Fibroblast of skin of abdomen (primary cell): ENCODE measurements around the gene PPP6R3.

ENCODE experiments used
- DNase-seq: peaks from one replicate; pipeline ENCODE4 v3.0.0-alpha.2; 2013

Gene PPP6R3

DNA sequence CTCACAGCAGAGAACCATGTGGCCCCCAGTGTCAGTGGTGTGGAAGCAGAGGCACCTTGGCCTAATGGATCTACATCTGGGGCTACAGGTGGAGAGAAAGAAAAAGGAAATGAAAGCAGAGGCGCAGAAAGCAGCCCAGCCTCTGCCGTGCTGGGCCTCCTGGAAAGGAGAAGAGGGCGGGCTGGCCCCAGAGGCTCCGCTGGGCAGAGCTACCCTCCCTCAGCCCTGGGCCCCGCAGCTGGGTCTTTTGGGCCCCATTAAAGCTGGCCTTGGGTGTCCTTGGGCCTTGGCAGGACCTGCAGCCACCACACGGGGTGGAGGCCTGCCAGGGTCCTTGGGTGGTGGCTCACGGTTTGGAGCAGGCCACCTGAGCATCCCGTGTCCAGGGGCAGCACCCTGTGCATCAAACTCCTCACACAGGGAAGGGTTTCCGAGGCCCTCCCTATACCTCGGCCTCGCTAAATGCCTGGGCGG is 192.2 kb downstream of the PPP6R3 start:
- no peak for DNase-seq

DNA sequence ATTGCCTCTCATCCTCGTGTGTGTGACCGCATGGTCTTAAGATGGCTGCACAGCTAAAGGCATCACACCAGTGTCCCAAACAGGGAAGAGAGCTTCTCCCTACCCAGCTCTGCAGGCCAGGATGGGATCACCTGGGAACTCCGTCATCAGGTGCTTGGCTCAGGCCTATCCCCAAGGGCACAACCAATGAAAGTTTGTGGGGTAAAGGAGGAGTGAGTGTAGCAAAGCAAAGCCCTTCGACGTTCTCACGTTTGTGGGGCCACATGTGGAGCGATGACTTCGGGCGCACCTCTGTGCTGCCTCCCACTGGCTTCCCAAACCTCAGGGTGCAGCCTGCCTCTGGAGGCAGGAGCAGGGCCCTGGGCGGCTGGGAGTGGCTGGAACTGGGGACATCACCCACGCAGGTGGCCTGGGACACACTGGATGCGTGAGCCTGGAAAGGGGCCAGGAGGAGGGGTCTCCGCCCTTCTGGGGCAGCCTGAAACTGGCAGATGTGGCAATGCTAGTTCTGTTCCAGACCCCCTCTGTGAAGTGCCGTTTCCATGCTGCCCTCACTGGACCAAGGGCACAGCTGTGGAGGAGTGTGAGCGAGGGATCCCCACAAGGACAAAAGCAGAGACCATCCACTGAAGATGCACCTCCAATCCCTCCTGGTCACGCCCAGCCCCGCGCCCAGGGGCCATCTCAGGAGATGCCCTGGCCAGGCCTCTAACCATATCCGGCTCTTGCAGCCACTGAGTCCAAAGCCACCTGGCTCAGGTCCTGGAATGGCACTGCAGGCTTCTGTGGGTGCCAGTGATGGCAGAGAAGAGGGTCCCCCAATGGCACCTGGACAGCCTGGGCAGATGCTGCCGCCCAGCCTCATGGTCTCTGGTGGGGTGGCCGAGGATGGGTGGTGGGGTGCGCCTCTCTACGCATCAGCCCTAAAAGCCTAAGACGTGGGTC is 193.2 kb downstream of the PPP6R3 start:
- no peak for DNase-seq

DNA sequence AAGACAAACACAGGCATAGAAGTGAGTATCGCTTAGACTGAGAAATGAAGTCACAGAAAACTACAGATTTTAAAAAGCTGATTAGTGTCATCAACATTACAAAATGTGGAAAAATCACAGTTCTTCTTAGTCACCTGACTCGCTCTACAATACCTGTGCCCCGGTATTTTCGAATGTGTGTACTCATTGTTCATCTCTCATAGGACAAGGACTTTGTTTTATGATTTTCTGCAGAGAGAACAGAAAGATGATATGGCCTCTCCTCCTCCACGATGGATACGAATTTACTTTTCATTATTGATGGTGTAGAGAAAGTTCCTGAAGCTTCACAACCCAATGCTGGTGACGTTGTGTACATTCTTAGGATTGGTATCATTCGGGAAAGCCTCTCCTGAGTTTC is 194.4 kb downstream of the PPP6R3 start:
- DNase-seq: no peak

DNA sequence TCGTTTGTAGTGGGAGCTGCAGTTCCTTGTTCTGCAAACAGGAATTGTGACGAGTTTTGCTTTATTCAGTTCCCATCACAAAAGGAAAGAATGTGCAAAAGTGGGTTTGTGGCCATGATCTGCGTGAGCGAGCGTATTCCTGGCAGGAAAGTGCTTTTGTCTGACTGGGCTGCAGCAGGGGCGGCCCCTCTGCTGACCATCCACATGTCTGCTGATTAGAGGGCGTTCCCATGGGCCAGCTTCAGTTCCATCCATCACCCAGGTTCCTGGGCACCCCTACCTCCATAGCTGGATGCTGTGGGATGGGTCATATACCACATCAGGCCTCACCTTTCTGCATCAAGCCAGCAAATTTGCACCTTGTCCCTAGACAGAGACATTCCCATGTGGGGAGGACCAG is 194.9 kb downstream of the PPP6R3 start:
- no peak for DNase-seq

DNA sequence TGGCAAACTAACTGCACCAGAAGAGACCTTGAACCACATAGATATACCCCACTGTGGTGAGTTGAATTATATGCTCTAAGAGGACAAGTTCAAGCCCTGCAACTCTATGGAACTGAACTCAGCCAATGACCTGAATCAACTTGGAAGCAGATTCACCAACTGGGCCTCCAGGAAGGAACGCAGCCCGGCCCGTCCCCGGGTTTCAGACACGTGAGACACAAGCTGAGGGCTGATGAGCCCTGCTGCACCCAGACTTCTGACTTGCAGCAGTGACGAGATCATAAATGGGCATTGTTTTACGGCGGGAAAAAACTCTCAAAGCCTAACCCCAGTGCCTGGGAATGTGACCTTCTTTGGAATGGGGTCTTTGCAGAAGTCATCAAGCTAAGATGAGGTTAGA is 195.3 kb downstream of the PPP6R3 start:
- no peak for DNase-seq

DNA sequence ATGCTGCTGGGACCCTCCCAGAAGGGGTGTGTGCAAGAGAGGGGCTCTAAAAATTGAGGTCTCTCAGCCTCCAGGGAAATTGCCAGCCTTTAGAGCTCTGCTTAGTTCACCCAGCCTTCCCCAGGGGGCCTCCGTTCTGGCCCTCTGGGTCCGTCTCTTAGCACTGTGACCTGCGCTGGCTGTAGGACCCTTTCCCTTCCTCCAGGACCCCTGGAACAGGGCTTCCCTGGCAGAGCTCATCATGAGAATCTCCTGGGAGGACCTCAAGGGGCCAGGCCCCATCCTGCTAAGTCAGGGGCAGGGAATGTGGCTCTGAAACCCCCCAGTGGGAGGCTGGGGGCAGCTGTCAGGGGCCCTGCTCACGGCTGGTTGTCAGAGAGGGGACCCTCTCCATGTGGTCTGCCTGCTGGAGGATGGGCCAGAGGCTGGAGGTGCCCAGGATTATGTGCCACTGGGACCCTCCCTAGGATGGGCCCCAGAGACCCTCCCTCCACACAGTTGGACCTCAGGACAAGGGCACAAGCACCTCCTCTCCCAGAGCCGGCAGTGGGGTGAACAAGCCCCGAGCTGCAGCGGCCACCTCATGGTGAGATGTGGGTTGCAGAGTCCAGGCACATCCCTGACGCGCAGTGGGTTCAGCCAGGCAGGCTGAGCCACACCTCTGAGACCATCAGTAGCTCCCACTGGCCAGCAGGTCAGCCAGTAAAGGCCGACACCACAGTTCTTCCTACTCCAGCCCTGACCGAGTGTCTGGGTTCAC is 196.6 kb downstream of the PPP6R3 start:
- no peak for DNase-seq

DNA sequence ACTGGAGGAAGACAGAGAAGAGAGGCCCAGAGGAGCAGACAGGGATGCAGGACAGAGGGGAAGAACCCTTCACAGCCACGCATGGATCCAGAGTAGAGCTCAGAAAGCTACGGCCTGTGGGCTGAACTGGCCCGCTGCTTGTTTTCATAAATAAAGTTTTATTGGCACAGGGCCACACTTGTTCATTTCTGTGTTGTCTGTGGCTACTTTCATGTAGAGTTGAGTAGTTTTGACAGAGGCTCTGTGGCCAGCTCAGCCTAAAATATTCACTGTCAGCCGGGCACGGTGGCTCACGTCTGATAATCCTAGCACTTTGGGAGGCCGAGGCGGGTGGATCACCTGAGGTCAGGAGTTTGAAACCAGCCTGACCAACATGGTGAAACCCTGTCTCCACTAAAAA is 197.5 kb downstream of the PPP6R3 start:
- no peak for DNase-seq

DNA sequence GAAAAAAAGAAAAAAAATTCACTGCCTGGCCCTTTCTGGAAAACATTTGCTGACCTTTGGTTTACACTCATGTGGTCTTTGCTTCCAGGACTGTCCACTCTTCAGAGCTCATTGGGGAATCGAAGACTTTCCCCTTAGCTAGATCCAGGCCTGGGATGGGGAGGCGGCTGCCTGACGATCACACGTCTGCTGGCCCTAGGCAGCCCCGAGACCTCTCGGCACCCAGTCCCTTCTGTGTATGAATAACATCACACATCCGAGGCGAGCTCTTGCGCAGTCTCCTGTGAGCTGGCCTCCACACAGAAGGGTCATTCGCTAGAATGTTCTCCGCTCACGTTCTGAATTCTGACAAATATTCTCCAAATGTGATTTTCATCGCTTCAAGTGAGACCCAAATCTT is 198.1 kb downstream of the PPP6R3 start:
- DNase-seq: no peak

DNA sequence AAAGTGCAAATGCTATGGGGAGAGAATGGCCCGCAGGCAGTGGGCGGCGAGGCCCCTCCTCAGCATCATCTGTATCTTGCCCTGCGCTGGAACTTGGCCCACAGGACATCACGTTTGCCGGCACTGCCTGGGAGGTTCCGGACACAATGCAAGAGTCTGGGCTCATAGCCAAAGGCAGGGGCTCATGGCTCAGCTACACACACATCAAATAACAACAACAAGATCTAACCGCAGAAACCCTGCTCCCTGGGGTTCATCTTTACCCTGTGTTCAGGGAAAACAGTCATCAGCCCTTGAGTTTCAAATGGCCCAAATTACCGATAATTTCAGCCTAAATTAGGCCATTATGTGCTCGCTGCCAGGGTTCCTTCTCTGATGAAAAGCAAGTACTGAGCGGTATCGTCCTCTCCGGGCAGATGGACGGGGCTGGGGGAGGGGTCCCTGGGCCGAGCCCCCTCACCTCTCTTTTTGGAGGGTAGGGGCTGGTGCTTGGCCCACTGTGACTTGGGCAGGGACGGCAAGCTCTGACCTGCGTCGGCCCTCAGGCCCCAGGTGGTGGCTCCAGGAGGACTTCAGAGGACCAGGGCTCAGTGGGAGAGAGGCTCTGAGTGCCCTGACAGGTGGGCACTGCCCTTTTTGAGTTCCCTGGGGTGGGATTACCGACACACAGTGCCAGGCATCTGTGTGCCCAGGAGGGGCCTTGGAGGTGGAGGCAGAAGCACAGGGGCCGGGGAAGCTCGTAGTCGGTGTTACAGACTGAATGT is 198.8 kb downstream of the PPP6R3 start:
- DNase-seq: peak; percentile 93

DNA sequence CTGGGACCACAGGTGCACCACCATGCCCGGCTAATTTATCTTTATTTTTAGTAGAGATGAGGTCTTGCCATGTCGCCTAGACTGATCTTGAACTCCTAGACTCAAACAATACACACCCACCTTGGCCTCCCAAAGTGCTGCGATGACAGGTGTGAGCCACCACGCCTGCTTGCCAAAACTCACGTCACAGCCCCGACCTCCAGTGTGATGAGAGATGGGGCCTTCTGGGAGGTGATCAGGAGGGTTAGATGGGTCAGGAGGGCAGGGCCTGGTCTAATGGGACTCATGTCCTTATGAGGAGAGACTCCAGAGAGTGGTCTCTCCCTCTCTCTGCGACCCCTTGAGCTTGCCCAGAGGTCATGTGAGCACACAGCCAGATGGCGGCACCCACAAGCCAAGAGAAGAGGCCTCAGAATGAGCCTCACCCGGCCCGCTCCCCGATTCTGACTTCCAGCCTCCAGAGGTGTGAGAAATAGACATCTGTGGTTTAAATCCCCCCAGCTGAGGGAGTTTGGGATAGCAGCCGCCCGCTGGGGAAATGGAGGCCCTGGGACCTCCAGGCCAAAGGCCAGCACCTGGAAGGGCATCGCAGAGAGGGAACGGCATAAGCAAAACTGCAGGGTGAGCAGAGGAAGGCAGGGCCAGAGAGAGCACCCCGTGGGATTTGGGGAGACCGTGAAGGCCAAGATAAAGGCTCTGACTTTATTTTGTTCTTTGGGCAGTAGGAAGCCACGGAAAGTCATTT is 199.7 kb downstream of the PPP6R3 start:
- DNase-seq: no peak

DNA sequence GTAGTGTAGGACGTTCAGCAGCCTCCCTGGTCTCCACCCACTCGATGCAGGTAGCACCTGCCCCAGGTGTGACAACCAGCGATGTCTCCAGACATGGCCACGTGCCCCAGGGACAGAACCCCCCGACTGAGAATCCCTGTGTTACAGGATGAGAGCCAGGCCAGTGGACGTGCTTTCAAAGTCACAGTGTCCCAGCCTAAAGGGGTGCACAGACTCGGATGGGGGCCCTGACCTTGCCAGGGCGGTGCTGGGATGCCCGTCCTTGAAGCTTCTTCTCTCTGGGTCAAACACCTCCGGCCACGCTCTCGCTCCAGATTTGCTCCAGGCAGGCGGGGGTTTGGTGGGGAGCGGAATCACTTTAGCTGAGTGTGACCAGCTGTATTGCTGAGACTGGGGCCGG is 200.5 kb downstream of the PPP6R3 start:
- no peak for DNase-seq

DNA sequence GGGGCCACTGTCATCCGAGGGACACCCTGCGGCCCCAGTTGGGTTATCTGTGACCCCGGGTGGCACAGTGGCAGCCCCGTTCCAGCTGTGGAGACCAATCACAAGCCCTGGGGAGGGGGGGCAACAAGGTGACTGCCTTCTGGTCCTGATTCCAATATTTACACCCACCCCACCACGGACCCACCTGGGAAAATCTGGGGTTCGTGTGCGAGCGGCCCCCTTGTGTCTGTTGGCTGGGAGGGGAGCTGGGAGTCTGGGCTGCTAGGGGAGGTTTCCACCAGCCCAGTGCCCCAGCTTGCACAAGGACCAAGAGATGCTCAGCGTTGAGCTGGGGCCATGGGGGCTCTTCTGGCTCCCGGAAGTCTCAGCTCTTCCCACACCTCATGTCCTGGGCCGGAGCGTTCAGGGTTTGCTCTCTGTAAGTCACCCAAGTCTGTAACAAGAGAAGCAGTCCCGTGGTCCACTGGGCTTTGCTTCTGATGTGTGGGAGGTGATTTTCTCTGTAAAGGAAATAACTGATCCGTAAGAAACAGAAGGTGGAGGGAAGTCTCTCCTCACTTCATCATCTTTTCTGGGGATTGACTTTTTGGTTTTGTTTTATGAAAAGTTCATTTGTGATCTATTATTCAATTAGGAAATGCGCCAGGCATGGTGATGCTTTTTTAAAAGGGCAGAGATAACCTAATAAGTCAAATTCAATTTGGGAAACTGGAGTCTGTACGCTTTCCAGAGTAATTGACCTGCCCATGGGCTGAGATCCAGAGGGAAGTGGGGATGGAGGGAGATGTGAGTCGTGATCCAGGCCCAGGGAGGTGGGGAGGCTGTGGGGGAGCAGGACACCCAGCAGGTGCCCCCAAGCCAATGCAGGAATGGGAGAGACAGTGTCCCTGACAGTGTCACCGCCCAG is 201.4 kb downstream of the PPP6R3 start:
- no peak for DNase-seq

DNA sequence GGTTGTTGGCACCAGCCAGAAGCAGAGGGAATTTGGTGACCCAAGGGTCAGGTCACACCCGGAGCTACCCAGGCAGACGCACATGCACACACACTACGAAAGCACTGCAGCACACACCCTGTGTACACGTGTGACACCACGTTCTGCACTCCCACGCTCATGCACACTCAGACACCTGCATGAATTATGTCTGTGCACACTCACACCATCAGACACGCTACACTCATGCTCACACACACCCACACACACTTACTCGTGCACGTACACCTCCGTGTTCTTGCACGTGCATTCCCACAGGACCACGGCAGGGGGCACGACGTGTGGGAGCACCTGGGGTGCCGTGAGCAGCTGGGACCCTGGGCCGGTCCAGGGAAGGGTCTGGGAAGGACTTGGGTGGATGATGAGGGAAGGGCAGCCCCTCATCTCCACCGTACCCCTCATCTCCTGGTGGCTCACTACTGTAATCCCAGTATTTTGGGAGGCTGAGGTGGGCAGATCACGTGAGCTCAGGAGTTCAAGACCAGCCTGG is 203.0 kb downstream of the PPP6R3 start:
- no peak for DNase-seq

DNA sequence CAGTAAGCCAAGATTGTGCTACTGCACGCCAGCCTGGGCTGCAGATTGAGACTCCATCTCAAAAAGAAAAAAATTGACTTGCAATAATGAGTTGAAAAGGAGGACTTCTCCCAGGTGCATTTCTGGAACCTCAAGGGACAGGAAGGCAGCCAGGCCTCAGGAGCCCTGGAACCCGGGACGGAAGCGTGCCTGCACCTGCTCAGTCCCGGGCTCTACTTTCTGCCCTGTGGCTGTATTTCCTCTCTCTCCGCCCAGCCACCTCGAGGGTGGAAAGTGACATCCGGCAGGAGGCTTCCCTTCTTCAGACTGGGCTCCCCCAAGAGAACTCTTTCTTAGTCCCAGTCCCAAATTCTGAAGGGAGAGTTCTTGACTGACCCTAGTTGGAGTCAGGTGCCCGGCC is 203.6 kb downstream of the PPP6R3 start:
- no peak for DNase-seq

DNA sequence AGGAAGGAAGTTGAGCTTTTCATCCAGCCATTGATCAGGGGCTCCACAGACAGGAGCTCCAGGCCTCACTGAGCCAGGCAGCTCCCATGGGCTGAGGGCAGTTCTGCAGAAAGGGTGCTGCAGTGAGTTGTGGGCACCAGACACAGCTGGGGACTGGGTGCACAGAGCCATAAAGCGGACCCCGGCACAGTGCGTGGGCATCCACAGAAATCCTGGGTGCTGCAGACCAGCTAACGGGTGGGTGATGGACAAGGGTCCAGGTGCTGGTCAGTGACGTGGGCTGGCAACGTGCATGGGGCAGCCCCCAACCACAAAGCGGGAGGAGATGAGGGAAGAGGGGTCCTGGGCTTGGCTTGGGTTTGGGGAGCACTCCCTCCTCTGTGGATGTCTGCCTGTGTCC is 204.4 kb downstream of the PPP6R3 start:
- DNase-seq: no peak
